NT2/D1 (cell line): Measurements from ENCODE around the gene EDIL3.

Experiments used
- DNase-seq: peaks from one replicate; pipeline ENCODE4 v3.0.0-alpha.2; 2011; ENCODE audit warnings: low read depth, low spot score
- H3K27me3 ChIP-seq: 2 replicates; pipeline ENCODE4 v1.6.0; 2011; ENCODE audit warnings: mild to moderate bottlenecking; ENCODE audit not compliant: insufficient read length, insufficient read depth
- H3K36me3 ChIP-seq: 2 replicates; pipeline ENCODE4 v1.6.1; 2011; ENCODE audit warnings: mild to moderate bottlenecking, low read length, mixed read lengths; ENCODE audit not compliant: insufficient read depth, insufficient read length
- H3K4me1 ChIP-seq: 2 replicates; pipeline ENCODE4 v1.5.1; 2011; ENCODE audit not compliant: insufficient read depth, insufficient read length
- H3K4me3 ChIP-seq: 2 replicates; pipeline ENCODE4 v1.5.1; 2011; ENCODE audit warnings: low read depth; ENCODE audit not compliant: insufficient read length
- H3K9ac ChIP-seq: 2 replicates; pipeline ENCODE4 v1.6.0; 2011; ENCODE audit warnings: low read depth; ENCODE audit not compliant: insufficient read length
- H3K9me3 ChIP-seq: 2 replicates; pipeline ENCODE4 v1.5.1; 2011; ENCODE audit warnings: mild to moderate bottlenecking, low read length; ENCODE audit not compliant: insufficient read depth
- SUZ12 ChIP-seq: IDR thresholded peaks from 2 replicates; pipeline ENCODE4 v1.6.1; 2011; ENCODE audit not compliant: insufficient read length, insufficient read depth; ENCODE audit errors: extremely low read depth
- YY1 ChIP-seq: IDR thresholded peaks from 2 replicates; pipeline ENCODE4 v1.6.1; 2011; ENCODE audit not compliant: insufficient read length, insufficient read depth
- ZNF274 ChIP-seq: IDR thresholded peaks from 2 replicates; pipeline ENCODE4 v1.6.1; 2011; ENCODE audit warnings: mild to moderate bottlenecking, low read depth, low read length

The EDIL3 gene

GRCh38 chr5:84382363-84383295 is 2.1 kb downstream of the EDIL3 start:
- H3K4me3 ChIP-seq = peak overlapping the region; percentile 61
- no peaks in the 10 kb centered on the region for H3K9me3 ChIP-seq
- peaks cover 44% of the 10 kb centered on the region for H3K27me3 ChIP-seq
- no peaks in the 10 kb centered on the region for H3K36me3 ChIP-seq
- peak; percentile 23 for DNase-seq
- peak overlapping the region; percentile 70 for H3K9ac ChIP-seq
- TF ChIP-seq ZNF274 (no peak), SUZ12 (no peak), YY1 (no peak)
- H3K4me1 ChIP-seq = no peaks in the 10 kb centered on the region

- Histone ChIP-seq H3K9ac (peak overlapping the region; percentile 70), H3K4me1 (no peaks in the 10 kb centered on the region), H3K36me3 (no peaks in the 10 kb centered on the region), H3K4me3 (peak overlapping the region; percentile 61), H3K9me3 (no peaks in the 10 kb centered on the region), H3K27me3 (peaks cover 44% of the 10 kb centered on the region)
- DNase-seq = no peak
- no peak for TF ChIP-seq YY1
- TF ChIP-seq SUZ12 = no peak
- TF ChIP-seq ZNF274 = no peak
Observed at GRCh38 chr5:84381502-84382362, 2.9 kb downstream of the EDIL3 start.

- H3K27me3 ChIP-seq = peaks cover 28% of the 10 kb centered on the region
- H3K4me3 ChIP-seq = no peak overlapping the region
- no peak overlapping the region for H3K9ac ChIP-seq
- no peaks in the 10 kb centered on the region for H3K9me3 ChIP-seq
- no peaks in the 10 kb centered on the region for H3K36me3 ChIP-seq
- H3K4me1 ChIP-seq = no peaks in the 10 kb centered on the region
- no peak for DNase-seq
- TF ChIP-seq SUZ12 = no peak
- TF ChIP-seq YY1 = no peak
- no peak for TF ChIP-seq ZNF274
Observed at GRCh38 chr5:84379749-84380148, 4.9 kb downstream of the EDIL3 start.

- DNase-seq = no peak
- no peaks in the 10 kb centered on the region for H3K9me3 ChIP-seq
- H3K27me3 ChIP-seq = peaks cover 27% of the 10 kb centered on the region
- no peaks in the 10 kb centered on the region for H3K36me3 ChIP-seq
- H3K9ac ChIP-seq = no peak overlapping the region
- H3K4me1 ChIP-seq = no peaks in the 10 kb centered on the region
- TF ChIP-seq SUZ12 (no peak), YY1 (no peak), ZNF274 (no peak)
- no peak overlapping the region for H3K4me3 ChIP-seq
Observed at GRCh38 chr5:84378961-84379360, 5.7 kb downstream of the EDIL3 start.

- Histone ChIP-seq H3K4me1 (no peaks in the 10 kb centered on the region), H3K4me3 (no peak overlapping the region), H3K9ac (no peak overlapping the region), H3K36me3 (no peaks in the 10 kb centered on the region), H3K9me3 (no peaks in the 10 kb centered on the region), H3K27me3 (peaks cover 22% of the 10 kb centered on the region)
- DNase-seq = no peak
- TF ChIP-seq SUZ12 (no peak), ZNF274 (no peak)
Observed at GRCh38 chr5:84378420-84378819, 6.3 kb downstream of the EDIL3 start.

- peaks cover 1% of the 10 kb centered on the region for H3K27me3 ChIP-seq
- H3K36me3 ChIP-seq = no peaks in the 10 kb centered on the region
- no peak for DNase-seq
- TF ChIP-seq ZNF274 = no peak
- TF ChIP-seq YY1 = no peak
- no peak for TF ChIP-seq SUZ12
- H3K9me3 ChIP-seq = no peaks in the 10 kb centered on the region
- no peaks in the 10 kb centered on the region for H3K4me1 ChIP-seq
- no peak overlapping the region for H3K9ac ChIP-seq
- no peak overlapping the region for H3K4me3 ChIP-seq
Observed at GRCh38 chr5:84376346-84376745, 8.3 kb downstream of the EDIL3 start.

- Histone ChIP-seq H3K4me3 (no peak overlapping the region), H3K36me3 (no peaks in the 10 kb centered on the region), H3K9me3 (no peaks in the 10 kb centered on the region), H3K4me1 (no peaks in the 10 kb centered on the region), H3K9ac (no peak overlapping the region), H3K27me3 (no peaks in the 10 kb centered on the region)
- DNase-seq = no peak
- TF ChIP-seq SUZ12 (no peak), ZNF274 (no peak), YY1 (no peak)
Observed at GRCh38 chr5:84374568-84374967, 10.1 kb downstream of the EDIL3 start.
